Large intestine (tissue), 3 donors: Measurements from ENCODE around the gene C17orf50. TPM values are rescaled to one million over a fixed set of nuclear protein-coding genes. Genes with fewer than 3 reads are reported as not detected.

Experiments used
- DNase-seq, 2 donors: peaks; one replicate each; pipeline versions ENCODE4 v3.0.0 to v3.0.0-alpha.2; 2013
- H3K27ac ChIP-seq: one replicate; pipeline ENCODE4 v1.5.1; 2013; ENCODE audit warnings: low read length
- H3K27me3 ChIP-seq: 2 replicates; pipeline ENCODE4 v1.6.1; 2013; ENCODE audit warnings: low read length; ENCODE audit not compliant: control insufficient read depth, insufficient read depth
- H3K36me3 ChIP-seq: 2 replicates; pipeline ENCODE4 v1.6.1; 2013; ENCODE audit warnings: low read length; ENCODE audit not compliant: control insufficient read depth, insufficient read depth
- H3K4me1 ChIP-seq: one replicate; pipeline ENCODE4 v1.6.1; 2013; ENCODE audit warnings: low read length; ENCODE audit not compliant: control insufficient read depth, insufficient read depth
- H3K4me3 ChIP-seq: one replicate; pipeline ENCODE4 v1.5.1; 2013; ENCODE audit warnings: low read length
- H3K9me3 ChIP-seq: one replicate; pipeline ENCODE4 v1.6.1; 2013; ENCODE audit warnings: mild to moderate bottlenecking, low read depth, low read length, moderate library complexity; ENCODE audit not compliant: control insufficient read depth
- WGBS: methylation state at CpG from one replicate; pipeline ENCODE4 v1.1.5; 2013; ENCODE audit warnings: low lambda C conversion rate; ENCODE audit not compliant: insufficient coverage; 5-methylcytosine and 5-hydroxymethylcytosine counted together
- polyA plus RNA-seq: library from polyadenylated mRNA; unstranded; fragments of 120-200 nt; gene quantifications from one replicate; pipeline ENCODE4 v1.2.1, GENCODE V29; 2013

The C17orf50 gene
- polyA plus RNA-seq, 1 donor: 0.04 TPM

DNA sequence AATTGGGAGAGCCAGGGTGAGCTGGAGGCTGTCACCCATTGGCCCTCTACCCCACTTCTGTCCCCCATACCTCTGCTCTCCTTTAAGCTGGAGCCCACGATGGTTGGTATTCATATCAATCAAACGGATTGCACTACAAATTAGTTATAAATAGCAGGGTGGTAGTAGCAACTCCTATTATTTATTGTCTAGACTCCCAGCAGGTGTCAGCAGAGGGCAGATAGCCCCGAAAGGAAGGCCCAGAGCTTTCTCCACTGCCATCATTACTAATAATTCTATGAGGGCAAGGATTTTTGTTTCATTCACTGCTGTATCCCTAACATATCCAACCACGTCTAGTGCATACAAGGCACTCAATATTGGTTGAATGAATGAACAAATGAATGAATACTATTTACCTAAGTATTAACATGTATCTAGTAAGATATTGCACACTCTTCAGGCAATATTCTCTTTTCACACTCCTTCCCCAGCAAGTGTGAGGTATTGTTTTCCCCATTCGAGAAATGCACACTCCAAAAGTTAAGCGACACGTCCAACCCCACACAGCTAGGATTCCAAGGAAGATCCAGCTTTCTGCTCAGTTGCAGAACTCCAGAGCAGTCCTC lies 6.3 kb downstream of the C17orf50 start:
- H3K4me3 ChIP-seq: no peak overlapping the region
- H3K4me1 ChIP-seq: peaks cover 13% of the 10 kb centered on the region
- no peak for DNase-seq
- no CpG with 5 or more reads among the region's 7 CpGs for WGBS
- H3K9me3 ChIP-seq: no peaks in the 10 kb centered on the region
- no peaks in the 10 kb centered on the region for H3K36me3 ChIP-seq
- no peaks in the 10 kb centered on the region for H3K27me3 ChIP-seq
- H3K27ac ChIP-seq: no peak overlapping the region

DNA sequence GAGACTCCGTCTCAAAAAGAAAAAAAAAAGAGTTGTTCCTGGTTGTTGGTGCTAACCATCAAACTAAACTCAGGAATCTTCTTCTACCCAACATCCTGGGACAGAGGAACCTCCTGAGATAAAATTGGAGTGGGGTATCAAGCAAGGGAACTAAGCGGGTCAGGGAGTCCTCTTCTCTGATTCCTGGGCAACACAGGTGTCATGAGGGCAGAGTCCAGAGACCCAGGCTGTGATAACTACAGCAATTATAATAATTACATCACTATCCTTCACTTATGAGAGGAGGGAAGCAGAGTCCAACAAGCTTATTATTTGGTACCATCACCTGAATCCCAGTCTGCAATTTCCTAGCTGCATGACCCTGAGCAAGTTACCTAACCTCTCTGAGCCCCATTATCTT lies 8.1 kb downstream of the C17orf50 start:
- H3K36me3 ChIP-seq: no peaks in the 10 kb centered on the region
- no peak overlapping the region for H3K4me3 ChIP-seq
- WGBS: no CpG with 5 or more reads among the region's 2 CpGs
- peak in 1 of 2 donors; percentile 53 for DNase-seq
- H3K27me3 ChIP-seq: no peaks in the 10 kb centered on the region
- peaks cover 13% of the 10 kb centered on the region for H3K4me1 ChIP-seq
- H3K27ac ChIP-seq: no peak overlapping the region
- no peaks in the 10 kb centered on the region for H3K9me3 ChIP-seq

- Histone ChIP-seq H3K27ac (no peak overlapping the region), H3K36me3 (no peaks in the 10 kb centered on the region), H3K27me3 (no peaks in the 10 kb centered on the region), H3K9me3 (no peaks in the 10 kb centered on the region), H3K4me3 (no peak overlapping the region), H3K4me1 (peaks cover 6% of the 10 kb centered on the region)
- no CpG with 5 or more reads among the region's 48 CpGs for WGBS
- DNase-seq: no peak
Measured at GRCh38 chr17:35769895-35770486, 9.3 kb downstream of the C17orf50 start.

GRCh38 chr17:35773129-35773528 lies 12.4 kb downstream of the C17orf50 start:
- no CpG with 5 or more reads among the region's 20 CpGs for WGBS
- H3K9me3 ChIP-seq: no peaks in the 10 kb centered on the region
- peak overlapping the region; percentile 52 for H3K27ac ChIP-seq
- no peak for DNase-seq
- H3K36me3 ChIP-seq: no peaks in the 10 kb centered on the region
- no peak overlapping the region for H3K4me3 ChIP-seq
- no peaks in the 10 kb centered on the region for H3K27me3 ChIP-seq
- H3K4me1 ChIP-seq: no peaks in the 10 kb centered on the region

DNA sequence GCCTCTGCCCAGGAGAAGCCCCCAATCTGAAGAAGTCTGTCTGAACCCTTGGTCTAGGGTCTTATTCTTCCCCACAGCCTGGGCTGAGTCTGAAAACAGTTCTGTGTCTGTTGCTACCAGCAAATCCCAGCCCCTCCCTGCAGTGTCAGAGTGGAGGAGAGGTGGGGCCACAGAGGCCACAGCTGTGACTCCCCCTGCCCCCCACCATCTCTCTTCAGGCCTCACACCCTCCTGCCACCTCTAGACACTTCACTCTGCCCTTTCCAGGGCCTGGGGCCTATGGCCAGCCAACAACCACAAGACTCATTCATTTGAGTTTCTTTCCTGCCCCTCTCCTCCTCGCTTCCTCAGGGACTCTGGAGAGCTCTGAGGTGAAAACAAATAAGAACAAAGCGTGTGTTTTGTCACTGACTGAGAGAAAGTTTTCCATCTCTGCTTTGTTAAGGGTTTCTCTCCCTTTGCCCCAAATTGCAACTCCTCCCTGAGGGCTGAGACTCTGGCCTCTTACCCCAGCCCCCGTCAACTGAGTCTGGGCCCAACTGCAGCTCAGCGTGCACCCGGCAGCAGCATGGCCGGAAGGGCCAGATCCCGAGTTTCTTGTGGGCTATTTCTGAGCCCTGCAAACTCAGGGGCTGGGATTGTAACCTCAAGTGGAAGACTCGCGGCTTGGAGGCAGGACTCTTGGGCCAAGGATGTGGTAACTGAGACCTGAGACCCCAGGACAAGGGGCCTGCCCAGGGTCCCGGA lies 13.2 kb downstream of the C17orf50 start:
- H3K9me3 ChIP-seq: no peaks in the 10 kb centered on the region
- no peak overlapping the region for H3K4me3 ChIP-seq
- no peaks in the 10 kb centered on the region for H3K36me3 ChIP-seq
- H3K27ac ChIP-seq: peak overlapping the region; percentile 52
- no peaks in the 10 kb centered on the region for H3K4me1 ChIP-seq
- H3K27me3 ChIP-seq: no peaks in the 10 kb centered on the region
- WGBS: no CpG with 5 or more reads among the region's 10 CpGs
- DNase-seq: no peak

DNA sequence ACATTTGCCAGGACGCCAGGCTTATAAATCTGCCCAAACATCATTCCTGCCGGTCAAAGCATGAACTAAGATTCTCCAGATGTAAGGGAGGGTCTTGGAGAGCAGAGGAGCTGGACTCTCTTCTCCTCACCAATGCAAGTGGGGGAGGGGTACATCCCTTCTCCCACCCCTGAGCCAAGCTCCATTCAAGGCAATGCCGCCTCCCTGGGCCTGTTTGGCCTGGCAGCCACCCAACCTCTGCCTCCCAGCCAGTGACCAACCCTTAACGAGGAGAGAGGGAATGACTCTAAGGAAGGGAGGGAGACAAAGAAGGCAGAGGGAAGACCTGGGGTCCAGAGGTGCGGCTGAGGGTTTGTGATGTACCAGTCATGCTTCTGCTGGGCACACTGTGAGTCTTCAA lies 13.8 kb downstream of the C17orf50 start:
- no peak overlapping the region for H3K4me3 ChIP-seq
- WGBS: no CpG with 5 or more reads among the region's 5 CpGs
- H3K36me3 ChIP-seq: no peaks in the 10 kb centered on the region
- H3K27ac ChIP-seq: peak overlapping the region; percentile 52
- no peaks in the 10 kb centered on the region for H3K9me3 ChIP-seq
- no peak for DNase-seq
- H3K27me3 ChIP-seq: no peaks in the 10 kb centered on the region
- no peaks in the 10 kb centered on the region for H3K4me1 ChIP-seq

GRCh38 chr17:35775039-35775438 lies 14.4 kb downstream of the C17orf50 start:
- Histone ChIP-seq H3K4me1 (no peaks in the 10 kb centered on the region), H3K4me3 (no peak overlapping the region), H3K27me3 (no peaks in the 10 kb centered on the region), H3K9me3 (no peaks in the 10 kb centered on the region), H3K36me3 (no peaks in the 10 kb centered on the region), H3K27ac (peak overlapping the region; percentile 52)
- WGBS: no CpG with 5 or more reads among the region's 5 CpGs
- DNase-seq: no peak

GRCh38 chr17:35775583-35775982 lies 14.9 kb downstream of the C17orf50 start:
- H3K4me1 ChIP-seq: no peaks in the 10 kb centered on the region

GRCh38 chr17:35778641-35779196 lies 18.0 kb downstream of the C17orf50 start:
- Histone ChIP-seq H3K9me3 (no peaks in the 10 kb centered on the region), H3K4me3 (no peak overlapping the region), H3K27me3 (no peaks in the 10 kb centered on the region), H3K36me3 (no peaks in the 10 kb centered on the region), H3K4me1 (peaks cover 8% of the 10 kb centered on the region), H3K27ac (no peak overlapping the region)
- WGBS: no CpG with 5 or more reads among the region's 16 CpGs
- DNase-seq: no peak

More at GRCh38 chr17:35775583-35775982, 14.9 kb downstream of the C17orf50 start:
- Histone ChIP-seq H3K4me3 (no peak overlapping the region), H3K27me3 (no peaks in the 10 kb centered on the region), H3K36me3 (no peaks in the 10 kb centered on the region), H3K9me3 (no peaks in the 10 kb centered on the region), H3K27ac (no peak overlapping the region)
- no peak for DNase-seq
- no CpG with 5 or more reads among the region's 6 CpGs for WGBS

GRCh38 chr17:35780950-35781349 lies 20.3 kb downstream of the C17orf50 start:
- Histone ChIP-seq H3K4me1 (peaks cover 21% of the 10 kb centered on the region), H3K4me3 (no peak overlapping the region), H3K27ac (no peak overlapping the region), H3K27me3 (no peaks in the 10 kb centered on the region), H3K9me3 (no peaks in the 10 kb centered on the region), H3K36me3 (no peaks in the 10 kb centered on the region)
- WGBS: 70% methylated on average over 2 of the region's 3 CpGs
- no peak for DNase-seq
